ENCODE data around the gene KRTAP10-6.
"Not testable (repeated sequence)": the region's sequence is repeated elsewhere in the genome, so short reads cannot be mapped to it uniquely, and the experiment has no call there.

Gene KRTAP10-6

GRCh38 chr21:44552136-44552535, 40.2 kb downstream of the KRTAP10-6 start:
- no peak for DNase-seq

GRCh38 chr21:44551340-44551961, 40.9 kb downstream of the KRTAP10-6 start, which contains the start of gene KRTAP10-2:
TSS of gene KRTAP10-2 (minus strand) at chr21:44551505. CDS start at chr21:44551458, 47 bp downstream.
- DNase-seq: no peak

DNA sequence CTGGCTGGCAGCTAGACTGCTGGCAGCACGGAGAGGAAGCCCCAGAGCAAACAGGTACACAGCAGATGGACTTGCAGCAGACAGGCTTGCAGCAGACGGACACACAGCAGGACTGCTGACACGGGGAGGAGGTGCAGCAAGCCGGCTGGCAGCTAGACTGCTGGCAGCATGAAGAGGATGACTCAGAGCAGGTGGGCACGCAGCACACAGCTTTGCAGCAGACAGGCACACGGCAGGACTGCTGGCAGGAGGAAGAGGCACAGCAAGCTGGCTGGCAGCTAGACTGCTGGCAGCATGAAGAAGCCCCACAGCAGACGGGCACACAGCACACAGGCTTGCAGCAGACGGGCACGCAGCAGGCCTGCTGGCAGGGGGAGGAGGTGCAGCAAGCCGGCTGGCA, 41.5 kb downstream of the KRTAP10-6 start:
- no peak for DNase-seq

DNA sequence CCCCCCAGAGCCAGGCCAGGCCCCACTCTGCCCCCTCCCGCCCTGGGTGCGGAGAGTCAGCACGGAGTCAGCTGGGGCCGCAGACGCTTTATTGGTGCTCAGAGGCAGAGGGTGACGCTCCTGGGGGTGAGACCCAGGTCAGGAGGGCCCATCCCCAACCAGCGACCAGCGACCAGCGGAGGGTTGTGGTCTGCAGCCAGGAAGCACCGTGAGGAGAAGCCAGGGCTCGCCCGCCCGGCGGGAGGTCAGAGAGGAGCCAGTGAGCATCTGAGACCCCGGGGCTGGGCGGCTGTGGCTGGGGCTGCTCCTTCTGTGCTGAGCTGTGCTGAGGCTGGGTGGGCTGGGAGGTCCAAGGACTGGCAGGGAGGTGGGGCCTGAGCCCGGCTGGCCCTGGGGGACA, 42.0 kb downstream of the KRTAP10-6 start:
- DNase-seq: not testable (repeated sequence)

DNA sequence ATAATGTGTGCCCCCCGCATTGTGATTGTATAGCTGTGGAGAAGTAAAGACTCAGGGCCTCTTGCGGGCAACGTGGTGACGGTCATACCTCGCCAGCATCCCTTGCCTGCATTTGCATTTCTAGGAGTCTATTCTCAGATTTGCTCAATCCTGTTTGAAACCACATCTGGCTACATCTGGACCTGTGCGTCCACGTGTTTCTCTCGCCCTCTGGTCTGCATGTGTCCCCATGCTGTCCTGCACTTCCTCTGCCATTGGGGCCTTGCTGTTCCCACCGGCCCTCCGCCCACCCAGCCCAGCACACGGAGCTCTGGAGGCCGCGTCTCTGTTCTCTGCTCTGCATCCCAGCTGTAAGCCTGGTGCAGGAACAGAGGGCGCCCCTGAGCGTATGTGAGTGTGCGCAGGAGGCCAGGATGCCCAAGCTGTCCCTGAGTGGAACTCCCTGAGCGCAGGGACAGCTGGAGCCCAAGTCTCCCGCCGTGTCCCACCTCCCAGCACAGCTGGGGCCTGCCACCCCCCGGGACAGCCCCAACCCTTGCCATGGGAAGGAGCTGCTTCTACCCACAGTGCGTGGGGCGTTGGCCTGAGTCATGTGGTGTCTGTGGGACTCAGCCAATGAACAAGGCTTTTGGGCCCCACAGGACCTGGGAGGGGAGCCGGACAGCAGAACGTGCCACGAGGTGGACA, 42.6 kb downstream of the KRTAP10-6 start:
- no peak for DNase-seq

DNA sequence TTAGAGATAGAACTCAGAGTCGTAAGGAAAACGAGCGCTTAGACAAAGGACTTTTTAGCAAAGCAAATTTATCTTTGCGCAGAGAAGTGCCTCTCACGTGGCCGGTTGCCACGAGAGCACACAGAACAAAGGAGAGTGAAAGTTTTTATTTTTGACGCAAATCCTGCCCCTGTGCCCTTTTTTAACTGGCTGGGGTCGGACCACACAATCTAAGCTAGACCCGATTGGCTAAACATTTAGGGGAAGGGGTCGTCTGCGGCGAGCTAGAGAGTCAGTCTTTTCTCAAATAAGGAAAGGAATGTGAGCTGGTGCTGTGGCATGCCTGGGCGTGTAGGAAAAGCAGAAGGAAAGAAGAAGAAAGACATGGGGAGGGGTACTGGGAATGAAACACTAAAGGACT, 43.4 kb downstream of the KRTAP10-6 start:
- no peak for DNase-seq

GRCh38 chr21:44548381-44548780, 43.9 kb downstream of the KRTAP10-6 start:
- no peak for DNase-seq

DNA sequence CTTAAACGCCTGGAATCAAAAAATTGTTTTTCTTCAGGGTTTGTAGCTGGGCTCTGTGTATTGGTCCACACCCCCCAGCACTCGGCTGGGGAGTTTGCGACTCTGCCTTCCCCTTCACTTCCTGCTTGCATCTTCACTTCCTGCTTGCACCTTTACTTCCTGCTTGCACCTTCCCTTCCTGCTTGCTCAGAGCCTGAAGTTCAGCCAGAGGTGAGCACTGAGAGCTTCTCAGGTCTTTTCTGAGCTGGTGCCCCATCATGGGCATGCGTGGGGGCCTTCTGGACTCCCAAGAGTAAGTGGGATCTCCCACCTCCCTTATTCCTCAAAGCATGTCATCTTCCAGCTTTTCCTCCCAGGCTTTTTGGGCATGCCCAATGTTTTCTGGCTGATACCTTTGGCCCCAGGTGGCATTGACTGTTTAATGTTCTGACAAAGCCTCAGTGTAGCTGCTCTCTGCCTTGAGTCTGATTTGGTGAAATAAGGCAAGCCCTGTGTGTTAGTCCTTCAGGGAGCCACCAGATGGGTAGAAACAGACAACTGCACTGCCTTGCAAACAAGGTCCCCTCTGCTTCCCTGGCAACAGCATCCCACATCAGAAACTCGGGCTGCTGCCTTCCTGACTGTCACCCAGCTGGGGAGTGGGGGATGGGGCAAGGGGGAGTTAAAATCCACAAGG, 44.5 kb downstream of the KRTAP10-6 start:
- DNase-seq: peak; percentile 45

DNA sequence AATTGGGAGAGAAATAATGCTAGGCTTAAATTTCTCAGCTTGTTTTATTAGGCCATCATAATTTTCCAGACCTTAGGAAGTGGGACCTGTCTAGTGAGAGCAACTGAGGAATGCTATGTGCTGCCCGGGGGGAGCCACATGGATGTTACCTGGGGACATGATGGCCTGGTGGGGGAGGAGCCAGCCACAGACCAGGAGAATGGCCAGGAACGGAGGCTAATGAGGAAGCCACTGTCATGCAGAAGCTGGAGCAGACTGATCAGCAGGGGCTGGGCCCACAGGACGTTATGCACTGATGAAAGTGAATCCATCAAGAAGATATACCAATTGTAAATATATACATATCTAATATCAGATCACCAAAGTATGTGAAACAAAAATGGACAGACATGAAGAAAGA, 47.7 kb downstream of the KRTAP10-6 start:
- DNase-seq: no peak

GRCh38 chr21:44542716-44543115, 49.6 kb downstream of the KRTAP10-6 start:
- DNase-seq: no peak

Measured in activated gamma-delta T cell treated with Interleukin-2 at 50 U/mL for 16 hours (primary cell).